Caco-2 (cell line): ENCODE data around the gene EGFL7. TPM values are rescaled to one million over a fixed set of nuclear protein-coding genes. Genes with fewer than 3 reads are reported as not detected.
A peak's percentile ranks its signal among the peaks of the same experiment; 100 is the strongest.

Source experiments
- BruUV-seq: library from RNA; stranded (reverse); fragments of 400-500 nt; replicated peaks from 2 replicates; lab custom pipeline; 2021; lab: Mats Ljungman, UMichigan
- CTCF ChIA-PET: fragments of 300-600 bp; sonication (Branson Sonifier 250); formaldehyde crosslinking; loops from one replicate; lab custom pipeline; 2022; ENCODE audit warnings: antibody characterized with exemption; lab: Charles Lee
- POLR2A ChIA-PET: fragments of 300-600 bp; sonication (Branson Sonifier 250); formaldehyde crosslinking; loops from one replicate; lab custom pipeline; 2022; ENCODE audit warnings: antibody characterized with exemption; lab: Charles Lee
- DNase-seq, 2 experiments: peaks; one replicate each; pipeline versions ENCODE4 v3.0.0 to v3.0.0-alpha.2; 2020 to 2022
- H3K27me3 ChIP-seq: replicated peaks from 2 replicates; pipeline ENCODE4 v1.6.0; 2011; ENCODE audit warnings: low read length; ENCODE audit not compliant: control insufficient read depth, insufficient read depth
- H3K36me3 ChIP-seq: 2 replicates; pipeline ENCODE4 v1.5.1; 2011; ENCODE audit warnings: low read length; ENCODE audit not compliant: control insufficient read depth, insufficient read depth
- H3K4me1 ChIP-seq: fragments of 250-450 bp; sonication (Bioruptor Pico); 2 replicates; pipeline ENCODE4 v1.5.1; 2020; ENCODE audit warnings: mild to moderate bottlenecking
- H3K4me3 ChIP-seq: 2 replicates; pipeline ENCODE4 v1.5.1; 2011; ENCODE audit warnings: low read depth, mild to moderate bottlenecking, control low read depth, low read length
- H3K9me3 ChIP-seq: fragments of 250-450 bp; sonication (Bioruptor Pico); 2 replicates; pipeline ENCODE4 v1.5.1; 2020; ENCODE audit warnings: mild to moderate bottlenecking, moderate library complexity
- H3K27ac Mint-ChIP-seq: one replicate; pipeline ENCODE4 v1.8.0; 2022; ENCODE audit warnings: mixed read lengths; ENCODE audit not compliant: unreplicated experiment
- H3K27me3 Mint-ChIP-seq: one replicate; pipeline ENCODE4 v1.8.0; 2022; ENCODE audit warnings: mixed read lengths; ENCODE audit not compliant: insufficient read depth, unreplicated experiment
- H3K36me3 Mint-ChIP-seq: one replicate; pipeline ENCODE4 v1.8.0; 2022; ENCODE audit warnings: mild to moderate bottlenecking, mixed read lengths; ENCODE audit not compliant: insufficient read depth, unreplicated experiment
- H3K4me1 Mint-ChIP-seq: one replicate; pipeline ENCODE4 v1.8.0; 2022; ENCODE audit warnings: low read depth, mixed read lengths; ENCODE audit not compliant: unreplicated experiment
- H3K4me3 Mint-ChIP-seq: one replicate; pipeline ENCODE4 v1.8.0; 2022; ENCODE audit warnings: mild to moderate bottlenecking, moderate library complexity, mixed read lengths; ENCODE audit not compliant: unreplicated experiment
- H3K9me3 Mint-ChIP-seq: one replicate; pipeline ENCODE4 v1.8.0; 2022; ENCODE audit warnings: mixed read lengths; ENCODE audit not compliant: unreplicated experiment
- intact Hi-C: fragments of 100-400 bp; cut with micrococcal nuclease; formaldehyde crosslinking; loops from one replicate; pipeline ENCODE4 v1.10.0; 2022; ENCODE audit not compliant: unreplicated experiment
- total RNA-seq: library from RNA; stranded (reverse); gene quantifications from 2 replicates; pipeline ENCODE4 v1.2.3, GENCODE V29; 2022
- TF ChIP-seq, protein P1 (sequence below), 2 experiments: fragments of 200-600 bp in 1 of 2; IDR thresholded peaks; 1 replicate in 1 of 2; 2 replicates in 1 of 2; pipeline versions ENCODE4 v1.5.1 to v1.8.0; 2011 to 2022; ENCODE audit warnings: antibody characterized with exemption in 1 of 2, control low read depth in 1 of 2, inconsistent platforms in 1 of 2, low read depth in 1 of 2, low read length in 1 of 2, mild to moderate bottlenecking in 1 of 2, moderate library complexity in 1 of 2; ENCODE audit not compliant: insufficient read depth in 1 of 2, severe bottlenecking in 1 of 2, unreplicated experiment in 1 of 2

EGFL7 gene
- total RNA-seq, 1 experiment from 2014 or later, result 30.2 TPM

DNA sequence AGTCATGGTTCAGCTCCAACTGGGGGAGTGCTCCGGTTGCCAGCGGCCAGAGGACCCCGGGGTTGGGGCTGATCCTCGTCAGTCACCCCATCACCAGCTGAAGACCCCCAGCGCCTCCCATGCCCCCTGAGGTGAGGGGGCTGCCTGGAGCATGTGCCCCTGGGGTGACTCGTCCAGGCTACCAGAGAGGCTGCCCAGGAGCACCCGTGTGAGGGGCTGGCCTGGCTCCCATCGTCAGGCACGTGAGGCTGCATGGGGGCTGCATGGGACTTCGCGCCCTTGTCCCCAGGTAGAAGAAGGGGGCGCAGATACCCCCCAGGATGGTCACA lies 46.4 kb upstream of the EGFL7 start:
- ChIA-PET POLR2A (no interaction called here), CTCF (no interaction called here)
- Mint-ChIP-seq H3K4me3 (no peak overlapping the region), H3K4me1 (peaks cover 8% of the 10 kb centered on the region), H3K27me3 (no peaks in the 10 kb centered on the region), H3K27ac (peak overlapping the region; percentile 37), H3K9me3 (no peaks in the 10 kb centered on the region), H3K36me3 (no peaks in the 10 kb centered on the region)
- Histone ChIP-seq H3K27me3 (no peaks in the 10 kb centered on the region), H3K9me3 (no peaks in the 10 kb centered on the region), H3K4me3 (no peak overlapping the region), H3K4me1 (peaks cover 28% of the 10 kb centered on the region; the same call in 1 of the 2 replicates), H3K36me3 (no peaks in the 10 kb centered on the region)
- no TSS peak for BruUV-seq
- intact Hi-C loops, result no loop called here
- no peak for DNase-seq
- TF ChIP-seq, protein P1, sequence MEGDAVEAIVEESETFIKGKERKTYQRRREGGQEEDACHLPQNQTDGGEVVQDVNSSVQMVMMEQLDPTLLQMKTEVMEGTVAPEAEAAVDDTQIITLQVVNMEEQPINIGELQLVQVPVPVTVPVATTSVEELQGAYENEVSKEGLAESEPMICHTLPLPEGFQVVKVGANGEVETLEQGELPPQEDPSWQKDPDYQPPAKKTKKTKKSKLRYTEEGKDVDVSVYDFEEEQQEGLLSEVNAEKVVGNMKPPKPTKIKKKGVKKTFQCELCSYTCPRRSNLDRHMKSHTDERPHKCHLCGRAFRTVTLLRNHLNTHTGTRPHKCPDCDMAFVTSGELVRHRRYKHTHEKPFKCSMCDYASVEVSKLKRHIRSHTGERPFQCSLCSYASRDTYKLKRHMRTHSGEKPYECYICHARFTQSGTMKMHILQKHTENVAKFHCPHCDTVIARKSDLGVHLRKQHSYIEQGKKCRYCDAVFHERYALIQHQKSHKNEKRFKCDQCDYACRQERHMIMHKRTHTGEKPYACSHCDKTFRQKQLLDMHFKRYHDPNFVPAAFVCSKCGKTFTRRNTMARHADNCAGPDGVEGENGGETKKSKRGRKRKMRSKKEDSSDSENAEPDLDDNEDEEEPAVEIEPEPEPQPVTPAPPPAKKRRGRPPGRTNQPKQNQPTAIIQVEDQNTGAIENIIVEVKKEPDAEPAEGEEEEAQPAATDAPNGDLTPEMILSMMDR (IDR thresholded peaks at IDR 0.05; ENCODE audit: insufficient read depth in 1 of 2, low read depth in 1 of 2, low read length in 1 of 2, severe bottlenecking in 1 of 2, unreplicated experiment in 1 of 2), result no peak

DNA sequence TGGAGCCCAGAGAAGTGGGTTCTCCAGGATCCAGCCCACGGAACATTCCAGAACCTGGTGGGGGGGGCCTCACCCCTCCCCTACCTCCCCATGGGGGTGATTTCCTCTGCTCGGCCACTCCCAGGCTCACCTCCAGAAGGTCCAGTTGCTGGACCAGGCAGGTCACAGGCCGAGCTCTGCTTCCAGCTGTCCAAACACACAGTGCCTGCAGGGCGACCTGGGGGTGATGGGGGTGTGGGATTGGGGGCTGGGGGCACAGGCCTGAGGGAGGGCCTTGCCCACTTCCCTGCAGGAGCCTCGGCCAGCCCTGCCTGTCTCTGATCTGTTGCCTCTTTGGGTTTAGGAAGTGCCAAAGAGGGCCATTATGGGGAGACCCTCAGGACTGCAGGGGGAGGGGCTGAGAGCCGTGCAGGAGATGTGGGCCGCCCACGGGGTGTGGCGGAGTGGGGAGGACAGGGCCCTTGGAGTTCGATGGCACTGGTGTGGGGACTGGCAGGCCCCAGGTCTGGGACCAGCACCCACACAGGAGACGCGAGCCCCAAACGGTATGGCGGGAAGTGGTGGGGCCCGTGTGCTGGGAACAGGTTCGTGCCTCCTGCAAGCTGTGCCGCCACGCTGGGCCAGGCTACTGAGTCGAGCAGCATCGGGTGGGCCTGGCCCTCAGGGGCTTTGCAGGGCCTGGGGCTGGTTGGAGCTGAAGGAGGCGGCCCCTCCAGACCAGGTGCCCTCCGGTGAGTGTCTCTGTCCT lies 45.6 kb upstream of the EGFL7 start:
- no peaks in the 10 kb centered on the region for H3K27me3 Mint-ChIP-seq
- H3K9me3 Mint-ChIP-seq, result no peaks in the 10 kb centered on the region
- no peak overlapping the region for H3K4me3 Mint-ChIP-seq
- Histone ChIP-seq H3K4me1 (peaks cover 26% of the 10 kb centered on the region; the same call in 1 of the 2 replicates), H3K36me3 (no peaks in the 10 kb centered on the region), H3K4me3 (no peak overlapping the region), H3K9me3 (no peaks in the 10 kb centered on the region), H3K27me3 (no peaks in the 10 kb centered on the region)
- intact Hi-C loops, result no loop called here
- no peaks in the 10 kb centered on the region for H3K36me3 Mint-ChIP-seq
- H3K27ac Mint-ChIP-seq, result peak overlapping the region; percentile 37
- no TSS peak for BruUV-seq
- ChIA-PET POLR2A (no interaction called here), CTCF (no interaction called here)
- no peak for DNase-seq
- H3K4me1 Mint-ChIP-seq, result peaks cover 8% of the 10 kb centered on the region
- TF ChIP-seq, protein P1 (IDR thresholded peaks at IDR 0.05; ENCODE audit: insufficient read depth in 1 of 2, low read depth in 1 of 2, low read length in 1 of 2, severe bottlenecking in 1 of 2, unreplicated experiment in 1 of 2), result no peak

DNA sequence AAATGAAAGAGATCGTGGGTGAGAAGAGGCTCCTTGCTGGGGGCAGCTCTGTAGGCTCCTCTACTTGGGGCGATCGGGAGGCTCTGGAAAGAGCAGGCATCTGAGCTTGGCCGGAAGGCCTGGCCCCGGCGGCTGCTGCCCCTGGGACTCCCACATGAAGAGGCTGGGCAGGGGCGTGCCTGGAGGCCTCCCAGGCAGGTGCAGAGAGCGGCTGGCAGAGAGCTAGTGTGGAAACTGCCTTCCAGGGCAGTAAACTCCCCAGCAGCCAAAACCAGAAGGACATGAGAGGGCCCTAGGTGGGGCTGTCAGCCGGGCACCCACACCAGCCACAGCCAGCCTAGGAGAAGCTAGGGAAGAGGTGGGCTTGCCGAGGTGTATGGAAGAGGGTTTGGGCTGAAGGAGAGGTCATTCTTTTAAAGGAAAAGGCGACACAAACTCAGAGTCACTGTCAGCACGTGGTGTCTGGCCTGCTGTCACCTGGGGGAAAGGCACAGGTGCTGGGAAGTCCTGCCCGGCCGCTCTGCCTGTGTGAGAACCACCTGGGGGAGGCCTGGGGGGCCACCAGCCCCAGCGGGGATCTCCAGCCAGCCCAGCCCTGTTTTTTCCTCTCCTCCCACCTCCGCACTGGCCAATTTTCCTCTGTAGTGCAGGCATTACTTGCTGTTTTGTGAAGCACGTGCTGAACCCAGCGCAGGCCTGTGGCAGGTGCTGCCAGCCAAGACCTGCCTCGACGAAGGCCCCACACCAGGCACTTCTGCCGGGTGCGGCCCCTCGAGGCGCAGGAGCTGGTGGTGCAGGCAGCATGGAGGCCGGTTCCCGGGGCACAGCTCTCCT lies 44.8 kb upstream of the EGFL7 start:
- Histone ChIP-seq H3K9me3 (no peaks in the 10 kb centered on the region), H3K4me1 (peaks cover 26% of the 10 kb centered on the region; the same call in 1 of the 2 replicates), H3K27me3 (no peaks in the 10 kb centered on the region), H3K36me3 (no peaks in the 10 kb centered on the region), H3K4me3 (no peak overlapping the region)
- Mint-ChIP-seq H3K4me3 (no peak overlapping the region), H3K4me1 (peaks cover 8% of the 10 kb centered on the region), H3K27ac (peak overlapping the region; percentile 37), H3K9me3 (no peaks in the 10 kb centered on the region), H3K27me3 (no peaks in the 10 kb centered on the region), H3K36me3 (no peaks in the 10 kb centered on the region)
- ChIA-PET CTCF (no interaction called here), POLR2A (no interaction called here)
- BruUV-seq, result no TSS peak
- TF ChIP-seq, protein P1 (IDR thresholded peaks at IDR 0.05; ENCODE audit: insufficient read depth in 1 of 2, low read depth in 1 of 2, low read length in 1 of 2, severe bottlenecking in 1 of 2, unreplicated experiment in 1 of 2), result no peak
- intact Hi-C loops, result no loop called here
- no peak for DNase-seq
